Activated CD4-positive, alpha-beta T cell treated with anti-CD3 and anti-CD28 coated beads for 48 hours (primary cell): ENCODE data around the gene RACK1.

Experiments used
- DNase-seq: peaks from one replicate; pipeline ENCODE4 v3.0.0-alpha.2; 2020

The RACK1 gene

DNA sequence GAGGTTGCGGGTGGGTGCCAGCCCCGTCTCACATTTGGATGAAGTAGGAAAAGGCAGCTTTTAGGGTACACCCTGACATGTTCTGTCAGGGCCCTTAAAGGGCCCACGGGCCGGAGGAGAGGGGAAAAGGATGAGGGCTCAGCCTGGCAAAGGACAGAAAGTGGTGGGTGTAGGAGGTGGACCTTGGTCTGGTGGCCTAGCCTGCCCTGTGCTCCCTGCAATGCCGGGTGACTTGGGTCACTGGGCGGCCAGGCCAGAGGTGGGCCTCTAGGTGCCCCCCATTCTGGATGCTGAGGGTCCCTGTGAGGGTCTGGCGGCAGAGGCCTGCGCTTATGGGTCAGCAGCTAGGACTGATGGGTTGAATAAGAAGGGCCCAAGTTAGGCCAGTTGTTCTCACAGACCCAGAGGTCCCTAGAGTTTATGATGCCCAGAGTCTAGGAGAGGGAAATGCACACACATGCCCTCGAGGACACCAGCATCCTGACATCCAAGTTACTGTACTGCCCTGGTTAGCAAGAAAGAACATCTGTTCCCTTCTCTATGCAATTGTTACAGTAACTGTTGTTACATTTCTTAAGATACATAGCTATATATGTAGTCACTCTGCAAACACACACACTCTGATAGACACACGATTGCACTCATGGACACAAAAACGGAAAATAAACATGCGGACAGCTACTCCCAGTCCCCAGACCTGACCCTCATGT lies 51.2 kb downstream of the RACK1 start:
- no peak for DNase-seq

DNA sequence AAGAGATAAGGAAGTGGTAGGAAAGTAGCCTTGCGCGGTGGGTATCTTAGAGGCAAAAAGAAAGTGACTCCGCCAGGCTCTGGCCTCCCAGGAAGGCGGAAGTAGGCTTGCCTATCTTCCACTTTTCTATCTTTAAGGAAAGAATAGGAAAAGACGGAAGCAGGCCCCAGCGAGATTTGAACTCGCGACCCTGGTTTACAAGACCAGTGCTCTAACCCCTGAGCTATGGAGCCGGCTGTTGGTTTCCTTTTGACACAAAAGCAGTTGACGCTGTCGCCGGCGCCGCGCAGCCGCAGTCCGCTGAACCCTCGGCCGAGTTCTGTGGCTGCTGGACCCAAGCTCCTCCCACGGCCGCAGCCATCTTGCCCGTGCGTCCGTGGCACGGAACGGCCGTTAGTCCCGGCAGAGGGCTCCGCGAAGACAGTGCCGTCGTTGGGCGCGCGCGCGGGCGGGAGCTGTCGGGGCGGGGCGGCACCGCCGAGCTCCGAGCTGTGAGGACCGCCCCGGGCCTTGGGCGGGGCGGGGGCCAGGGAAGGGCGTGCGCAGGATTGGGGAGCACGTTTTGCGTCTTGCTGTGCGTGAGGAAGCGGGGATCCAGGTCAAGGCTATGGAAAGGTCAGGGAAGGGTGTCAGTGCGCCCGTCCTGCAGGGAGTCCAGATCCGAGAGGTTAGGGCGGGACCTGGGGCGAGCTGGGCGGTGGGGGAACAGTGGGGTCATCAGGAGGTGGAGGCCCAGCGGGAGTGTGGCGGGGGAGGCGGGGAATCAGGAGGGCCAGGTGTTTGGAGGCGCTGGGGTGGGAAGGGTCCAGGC lies 52.0 kb downstream of the RACK1 start:
- DNase-seq: peak; percentile 95

DNA sequence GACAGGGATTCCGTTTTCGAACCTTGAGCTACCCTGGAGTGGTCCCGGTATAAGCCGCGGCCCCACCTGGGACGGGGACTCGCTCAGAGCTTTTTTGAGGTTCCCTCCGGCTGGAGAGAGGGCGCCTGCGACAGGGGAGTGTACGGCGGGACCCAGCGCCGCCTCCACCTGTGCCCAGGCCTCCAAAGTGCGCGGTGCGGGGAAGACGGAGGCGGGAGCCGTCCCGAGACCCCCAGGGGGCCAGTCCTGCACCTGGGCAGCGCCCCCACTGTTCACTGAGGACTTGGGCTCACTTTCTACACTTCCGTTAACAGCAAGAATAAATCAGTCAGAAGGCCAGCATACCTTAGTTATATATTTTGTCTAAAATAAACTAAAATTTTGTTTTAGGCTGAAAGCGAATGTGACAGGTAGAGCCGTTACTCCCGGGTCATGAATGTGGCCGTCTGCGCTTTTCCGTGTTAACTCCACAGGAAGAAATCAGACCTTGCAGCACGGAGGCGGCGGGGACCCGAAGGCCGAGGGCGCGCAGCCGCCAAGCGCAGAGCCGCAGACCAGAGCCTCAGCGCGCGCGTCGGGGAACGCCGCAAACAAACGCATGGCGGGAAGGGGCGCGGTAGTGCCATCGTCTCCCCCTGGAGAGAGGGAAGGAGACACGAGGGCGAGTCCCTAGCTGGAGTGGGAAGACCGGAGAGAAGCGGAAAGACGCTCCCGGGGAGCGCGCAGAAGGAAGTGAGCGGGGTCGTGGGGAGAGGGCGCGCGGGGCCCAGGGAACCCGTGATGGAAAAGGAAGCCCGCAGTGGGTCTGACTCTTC lies 52.8 kb downstream of the RACK1 start:
- DNase-seq: peak; percentile 66

DNA sequence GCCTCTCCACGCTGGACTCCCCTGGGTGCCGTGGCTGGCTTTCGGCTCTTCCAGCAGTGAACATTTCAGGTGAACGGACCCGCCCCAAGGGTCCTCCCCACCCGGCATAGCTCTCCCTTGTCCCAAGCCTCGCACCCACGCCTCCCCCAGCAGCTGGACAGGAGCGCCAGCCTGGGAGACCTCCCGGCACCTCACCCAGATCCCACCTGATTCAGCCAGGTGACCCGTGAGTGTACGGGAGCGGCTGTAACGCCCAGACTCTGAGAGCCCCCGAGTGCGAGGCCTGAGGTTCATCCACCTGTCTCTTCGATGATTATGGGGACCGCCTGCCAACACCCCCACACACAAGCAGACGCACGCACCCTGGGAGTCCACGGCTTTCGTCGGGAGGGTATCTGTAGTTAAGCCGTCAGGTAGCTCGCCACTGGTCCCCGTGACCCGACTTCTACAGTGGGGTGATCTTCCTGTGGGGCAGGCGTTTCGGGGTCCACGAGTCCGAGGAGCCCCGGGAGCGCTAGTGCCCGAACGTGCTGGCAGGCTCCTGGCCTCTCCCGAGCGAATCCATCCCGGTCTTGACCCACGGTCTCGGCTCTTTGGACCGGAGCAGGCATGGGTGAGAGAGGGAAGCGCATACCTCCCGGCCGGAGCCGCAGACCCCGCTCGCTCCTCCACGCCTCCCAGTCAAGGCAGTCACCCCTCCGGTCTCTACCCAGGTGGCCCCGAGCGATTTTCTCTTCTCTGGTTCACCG lies 53.6 kb downstream of the RACK1 start:
- DNase-seq: peak; percentile 61

DNA sequence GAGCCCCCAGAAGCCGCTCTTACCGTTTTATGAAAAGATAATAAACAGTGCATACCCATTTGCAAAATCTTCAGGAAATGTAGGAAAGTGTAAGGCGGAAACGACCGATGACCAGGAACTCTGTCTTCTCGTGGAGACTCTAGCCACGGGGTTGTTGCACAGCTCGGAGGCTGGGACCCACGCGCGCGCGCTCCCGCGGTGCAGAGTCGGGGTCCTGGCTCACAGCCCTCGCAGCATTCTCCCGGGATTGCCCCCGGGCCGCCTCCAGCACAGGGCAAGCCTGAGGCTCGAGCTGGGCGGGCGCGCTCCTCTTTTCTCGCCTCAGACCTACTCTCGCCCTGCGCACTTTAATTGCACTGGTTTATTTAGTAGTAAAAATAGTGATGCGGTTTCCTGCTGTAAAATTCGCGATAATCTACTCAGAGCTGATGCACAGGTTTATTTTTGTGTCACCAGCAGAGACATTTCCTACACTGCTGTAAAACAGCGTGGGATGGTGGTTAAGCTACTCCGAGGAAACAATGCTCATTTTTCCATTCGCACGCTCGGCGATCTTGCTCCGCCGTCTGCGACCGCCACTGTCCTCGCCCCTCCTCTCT lies 54.2 kb downstream of the RACK1 start:
- peak; percentile 79 for DNase-seq

DNA sequence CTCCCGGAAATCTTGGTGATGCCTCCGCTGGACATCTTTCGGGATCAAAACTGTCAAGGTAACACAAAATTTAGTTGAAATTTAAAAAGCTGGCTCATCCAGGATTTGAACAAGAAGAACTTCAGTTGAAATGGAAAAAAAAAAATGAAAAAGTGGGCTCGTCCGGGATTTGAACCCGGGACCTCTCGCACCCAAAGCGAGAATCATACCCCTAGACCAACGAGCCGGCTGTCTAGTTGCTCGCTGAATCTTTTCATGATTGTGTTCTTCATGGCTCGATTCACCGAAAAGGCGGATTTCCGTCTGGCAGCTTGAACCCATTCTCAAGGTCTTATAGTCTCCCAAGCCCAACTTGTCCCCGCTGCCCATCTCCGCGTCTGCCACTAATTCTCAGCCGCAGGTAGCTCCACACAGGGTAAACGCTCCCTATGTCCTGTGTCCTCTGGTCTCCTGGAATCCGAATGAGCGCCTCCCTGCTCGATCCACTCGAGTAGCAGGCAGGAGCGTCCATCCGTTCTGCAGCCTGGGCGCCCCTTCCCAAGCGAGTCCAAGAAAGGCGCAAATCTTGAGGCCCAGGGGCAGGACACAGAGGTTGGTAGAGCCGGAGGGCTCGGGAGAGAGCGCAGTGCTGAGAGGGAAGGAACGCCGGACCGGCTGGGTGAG lies 54.9 kb downstream of the RACK1 start:
- peak; percentile 88 for DNase-seq

DNA sequence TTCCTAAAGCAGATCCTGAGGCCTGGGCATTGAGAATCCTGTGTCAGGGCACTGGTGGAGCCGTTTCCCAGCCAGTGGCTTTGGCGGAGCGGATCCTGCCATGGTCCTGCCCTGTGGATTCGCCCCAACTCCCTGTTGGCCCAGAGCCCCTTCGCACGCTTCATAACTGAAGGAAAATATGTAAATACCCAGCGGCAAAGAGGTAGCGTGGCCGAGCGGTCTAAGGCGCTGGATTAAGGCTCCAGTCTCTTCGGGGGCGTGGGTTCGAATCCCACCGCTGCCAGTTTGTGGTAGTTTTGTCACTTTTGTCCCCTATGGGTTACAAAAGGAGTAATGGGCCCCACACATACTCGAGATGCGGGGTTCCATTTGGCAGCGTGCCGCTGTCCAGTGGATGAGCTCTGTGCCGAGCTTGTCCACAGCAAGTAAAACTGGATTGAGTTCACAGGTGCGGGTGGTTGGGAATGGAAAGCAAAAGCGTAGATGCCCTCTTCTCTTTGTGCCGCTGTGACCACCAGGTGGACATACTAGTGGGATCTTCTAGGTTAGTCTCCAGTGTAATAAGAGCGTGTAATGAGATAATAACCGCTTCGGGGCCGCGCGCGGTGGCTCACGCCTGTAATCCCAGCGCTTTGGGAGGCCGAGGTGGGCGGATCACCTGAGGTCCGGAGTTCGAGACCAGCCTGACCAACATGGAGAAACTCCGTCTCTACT lies 56.0 kb downstream of the RACK1 start:
- peak; percentile 88 for DNase-seq

DNA sequence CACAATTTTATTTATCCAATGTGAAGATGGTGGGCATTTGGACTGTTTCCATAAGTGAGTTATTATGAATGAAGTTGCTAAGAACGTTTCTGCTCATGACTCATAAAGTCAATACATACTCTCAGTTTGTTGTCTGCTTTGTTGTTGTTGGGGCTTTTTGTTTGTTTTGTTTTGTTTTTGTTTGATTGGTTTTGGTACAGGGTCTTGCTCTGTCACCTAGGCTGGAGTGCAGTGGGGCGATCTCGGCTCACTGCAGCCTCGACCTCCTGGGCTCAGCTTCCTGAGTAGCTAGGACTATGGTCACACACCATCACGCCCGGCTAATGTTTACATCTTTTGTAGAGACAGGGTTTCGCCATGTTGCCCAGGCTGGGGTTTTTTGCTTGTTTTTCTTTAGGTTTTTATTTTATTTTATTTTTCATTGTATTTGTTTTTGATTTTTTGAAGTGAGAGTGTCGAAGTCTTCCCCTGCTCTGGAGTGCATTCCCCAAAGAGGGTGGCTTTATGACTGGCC lies 56.7 kb downstream of the RACK1 start:
- no peak for DNase-seq
